NCI-H2029 treated with DMSO at 0.1 percent for 48 hours (cell line): ENCODE data around the gene RMRP.
"Not testable (repeated sequence)": the region's sequence is repeated elsewhere in the genome, so short reads cannot be mapped to it uniquely, and the experiment has no call there.

Experiments
- DNase-seq: peaks from one replicate; lab custom pipeline; 2025; lab: John Stamatoyannopoulos, UW

Gene RMRP

DNA sequence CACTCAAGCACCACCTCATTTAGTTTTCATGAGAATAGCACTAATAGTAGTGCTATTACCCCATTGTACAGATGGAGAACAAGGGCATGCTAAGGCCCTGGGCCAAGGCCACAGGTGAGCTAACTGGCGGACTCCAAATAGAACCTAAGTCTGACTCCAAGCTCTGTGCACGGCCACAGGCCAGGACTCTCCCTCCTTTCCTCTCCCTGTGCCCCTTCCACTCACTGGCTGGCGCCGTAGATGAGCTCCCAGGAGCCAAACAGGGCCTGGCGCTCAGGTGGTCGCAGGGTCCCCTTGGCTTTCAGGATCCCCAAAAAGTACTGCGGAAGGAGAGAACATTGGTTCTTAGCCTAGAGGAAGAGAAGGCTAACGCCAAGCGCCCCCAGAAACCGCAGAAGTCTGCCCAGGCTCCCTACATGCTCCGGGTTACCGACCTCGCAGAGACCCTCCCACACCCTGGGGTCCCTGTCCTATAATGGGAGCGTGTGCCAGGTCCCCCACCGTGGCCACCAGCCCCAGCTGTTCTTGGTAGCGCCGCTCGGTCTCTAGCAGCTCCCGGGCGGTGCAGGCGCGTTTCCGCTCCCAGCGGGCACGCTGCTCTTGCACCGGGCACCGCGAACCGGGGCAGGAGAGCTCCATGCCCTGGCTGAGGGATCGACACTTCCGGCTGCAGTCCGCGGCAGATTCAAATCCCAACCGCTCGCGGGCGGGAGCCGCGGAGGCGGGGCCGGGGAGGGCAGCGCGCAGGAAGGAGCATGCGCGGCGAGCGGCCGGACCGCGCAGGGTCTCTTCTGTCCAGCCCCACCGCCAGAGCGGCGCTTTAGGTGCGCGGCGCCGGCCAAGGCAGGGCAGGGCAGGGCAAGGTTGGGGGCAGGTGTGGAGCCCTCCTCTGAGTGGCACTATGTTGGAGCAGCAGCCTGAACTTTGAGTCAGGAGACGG lies 7.0 kb upstream of the RMRP start, which contains the start of gene ARHGEF39:
Gene ARHGEF39, minus strand, starts transcription at position 665 of the 940 bp plus-strand sequence. Its CDS starts 26 bp downstream, at position 639.
- DNase-seq, result peak; percentile 68

DNA sequence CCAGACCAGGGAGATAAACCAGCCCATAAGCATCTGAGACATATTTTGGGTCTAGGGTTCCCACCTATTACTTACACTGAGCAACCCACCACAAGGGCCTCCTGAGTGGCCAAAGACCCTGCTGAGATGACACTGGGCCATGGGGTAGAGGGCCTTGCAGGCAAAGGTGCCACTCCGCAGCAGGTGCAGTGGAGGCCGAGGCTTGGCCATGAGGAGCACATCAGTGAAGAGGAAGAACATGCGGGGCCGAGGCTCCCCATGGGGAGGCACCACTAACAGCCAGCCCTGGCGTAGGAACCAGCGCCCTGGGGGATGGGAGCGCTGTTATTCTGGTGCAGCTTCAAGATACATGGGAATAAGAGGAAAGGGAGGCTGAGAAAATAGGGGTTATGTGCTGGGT lies 4.6 kb upstream of the RMRP start:
- DNase-seq, result no peak

DNA sequence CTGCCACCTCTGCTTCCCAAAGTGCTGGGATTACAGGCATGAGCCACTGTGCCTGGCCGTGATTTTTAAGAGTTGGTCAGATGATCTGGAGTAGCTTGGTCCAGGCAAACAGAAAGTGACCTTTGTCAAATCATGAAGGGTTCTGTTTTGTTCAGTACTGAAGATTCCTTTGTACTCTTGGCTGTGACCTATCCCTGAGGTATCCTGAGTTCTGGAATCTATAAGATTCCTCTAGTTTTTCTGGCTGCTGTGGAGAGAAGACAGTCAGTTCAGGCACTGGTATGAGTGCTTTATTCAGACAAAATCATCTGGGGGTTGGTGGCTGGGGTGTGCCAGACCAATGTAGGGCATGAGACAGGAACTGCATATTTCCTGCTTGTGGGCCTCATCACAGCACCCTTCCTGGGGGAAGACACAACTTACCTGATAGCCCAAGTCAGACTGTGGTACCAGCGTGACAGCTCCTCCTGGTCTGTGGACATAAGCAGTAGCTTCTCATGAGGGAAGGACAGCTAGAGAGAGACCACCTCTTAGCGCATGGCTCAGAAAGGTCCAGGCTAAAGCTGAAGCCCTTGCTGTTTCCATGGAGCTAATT lies 4.0 kb upstream of the RMRP start:
- no peak for DNase-seq

DNA sequence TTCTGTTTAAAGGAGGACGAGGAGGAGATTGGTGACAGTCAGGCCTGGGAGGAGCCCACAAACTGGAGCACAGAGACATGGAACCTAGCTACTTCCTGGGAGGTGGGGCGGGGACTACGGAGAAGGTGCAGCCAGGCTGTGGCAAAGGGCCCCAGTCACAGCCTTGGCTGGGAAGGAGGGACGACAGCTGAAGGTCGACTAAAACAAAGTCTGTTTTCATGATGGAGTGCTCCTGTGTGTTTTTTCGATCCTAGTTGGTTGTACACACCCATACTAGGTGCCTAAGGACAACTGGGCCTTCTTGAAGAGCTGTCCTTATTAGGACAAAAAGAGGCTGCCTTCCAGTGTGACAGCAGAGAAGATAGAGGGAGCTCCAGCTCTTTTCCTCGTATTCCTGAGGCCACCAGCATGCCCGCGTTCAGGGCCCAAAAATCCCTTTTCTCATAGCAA lies 3.2 kb upstream of the RMRP start:
- DNase-seq, result no peak

DNA sequence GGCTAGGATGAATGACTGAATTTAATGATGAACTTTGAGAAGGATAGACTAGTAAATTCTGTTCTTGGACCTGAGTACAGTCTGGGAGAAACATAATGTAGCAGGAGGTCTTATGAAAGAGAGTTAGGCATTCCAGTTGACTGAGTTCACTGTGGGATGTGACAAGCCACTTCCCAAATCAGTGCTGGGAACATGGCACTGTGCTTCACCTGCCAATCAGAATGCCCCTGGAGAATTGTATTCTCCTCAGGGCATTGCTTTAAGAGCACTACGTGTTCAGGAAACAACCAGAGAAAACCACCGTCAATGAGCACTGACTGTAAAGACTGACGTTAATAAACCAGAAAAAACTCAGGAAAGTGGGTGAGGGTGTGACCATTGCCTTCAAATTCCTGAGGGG lies 1.5 kb upstream of the RMRP start:
- no peak for DNase-seq

DNA sequence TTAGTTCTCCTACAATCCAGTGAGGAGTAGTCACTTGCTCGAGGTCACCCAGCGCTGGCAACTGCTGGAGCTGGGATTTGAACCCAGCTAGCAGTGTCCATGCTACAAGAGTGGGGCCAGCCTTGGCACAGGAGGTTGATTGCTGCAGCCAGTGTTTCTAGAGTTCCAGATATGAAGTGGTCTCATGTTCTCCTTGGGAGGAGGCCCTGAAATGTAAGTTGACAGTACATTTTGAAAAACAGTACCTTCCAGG lies 1.1 kb upstream of the RMRP start:
- peak; percentile 28 for DNase-seq

DNA sequence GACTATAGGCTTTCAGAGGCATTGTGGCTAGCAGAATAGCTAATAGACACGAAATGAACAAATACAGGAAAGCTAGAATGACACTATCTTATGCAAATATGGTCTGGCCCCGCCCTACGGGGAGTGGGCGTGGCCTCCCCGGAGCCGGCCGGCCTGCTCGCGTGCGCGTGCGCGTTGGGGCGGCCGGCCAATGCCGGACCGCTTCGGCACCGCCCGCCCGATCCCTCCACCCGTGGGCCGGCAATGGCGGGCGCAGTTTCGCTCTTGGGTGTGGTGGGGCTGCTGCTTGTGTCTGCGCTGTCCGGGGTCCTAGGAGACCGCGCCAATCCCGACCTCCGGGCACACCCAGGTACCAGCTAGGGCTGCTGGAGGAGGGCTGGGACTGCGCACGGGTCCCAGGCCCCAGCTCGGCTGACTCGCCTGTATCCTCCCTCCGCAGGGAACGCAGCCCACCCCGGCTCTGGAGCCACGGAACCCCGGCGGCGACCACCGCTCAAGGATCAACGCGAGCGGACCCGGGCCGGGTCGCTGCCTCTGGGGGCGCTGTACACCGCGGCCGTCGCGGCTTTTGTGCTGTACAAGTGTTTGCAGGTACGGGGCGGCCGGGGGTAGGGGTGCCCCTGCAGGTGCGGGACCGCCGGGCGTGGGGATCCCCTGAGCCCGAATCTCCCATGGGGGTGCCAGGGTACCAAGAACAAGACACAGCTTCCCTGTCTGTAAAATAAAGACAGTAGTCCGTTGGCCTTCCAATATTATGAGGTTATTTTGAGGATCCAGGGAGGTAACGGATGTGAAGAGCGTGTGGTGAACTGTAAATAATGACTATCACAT lies 533 bp upstream of the RMRP start, which contains the start of gene CCDC107:
Gene CCDC107, plus strand, starts transcription at position 156 of the 831 bp plus-strand sequence. Its CDS starts 88 bp downstream, at position 244.
- DNase-seq, result peak; percentile 92

DNA sequence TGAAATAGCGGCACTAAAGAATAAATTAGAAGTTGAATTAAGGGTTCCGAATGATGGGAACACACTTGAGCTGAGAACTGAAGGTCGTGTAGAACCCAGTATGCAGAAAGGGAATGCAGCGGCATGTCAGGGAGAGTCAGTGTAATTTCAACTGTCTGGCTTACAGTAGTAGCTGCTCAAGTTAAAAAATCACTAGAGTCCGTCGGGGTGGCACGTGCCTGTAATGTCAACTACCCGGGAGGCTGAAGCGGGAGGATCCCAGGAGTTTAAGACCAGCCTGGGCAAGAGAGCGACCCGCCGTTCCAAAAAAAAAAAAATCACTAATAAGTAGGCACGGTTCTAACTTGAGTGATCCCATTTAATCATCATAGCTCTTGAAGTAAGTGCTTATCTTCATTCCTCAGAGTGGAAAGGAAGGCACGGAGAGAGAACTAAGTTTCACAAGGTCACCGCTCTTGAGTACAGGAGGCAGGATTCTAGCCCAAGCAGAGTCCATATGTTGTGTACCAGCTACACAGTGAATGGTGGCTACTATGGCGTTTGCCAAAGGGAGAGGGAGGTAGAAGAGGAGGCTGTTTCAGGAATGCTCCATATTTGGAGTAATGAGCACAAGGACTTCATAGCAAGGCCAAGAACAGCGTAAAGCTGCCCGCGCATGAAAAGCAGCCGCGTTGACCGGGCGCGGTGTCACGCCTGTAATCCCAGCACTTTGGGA lies 831 bp downstream of the RMRP start:
- DNase-seq, result no peak

DNA sequence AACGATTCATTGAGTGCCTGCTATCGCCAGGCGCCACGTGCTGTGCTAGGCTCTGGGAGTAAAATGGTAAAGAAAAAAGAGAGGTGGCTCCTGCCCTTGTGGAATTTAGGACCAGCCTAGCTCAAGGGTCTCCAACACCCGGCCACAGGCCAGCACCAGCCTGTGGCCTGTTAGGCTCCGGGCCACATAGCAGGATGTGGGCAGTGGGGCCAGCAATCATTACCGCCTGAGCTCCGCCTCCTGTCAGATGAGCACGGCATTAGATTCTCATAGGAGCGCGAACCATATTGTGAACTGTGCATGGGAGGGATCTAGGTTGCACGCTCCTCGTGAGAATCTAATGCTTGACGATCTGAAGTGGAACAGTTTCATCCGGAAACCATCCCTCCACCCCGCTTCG lies 1.5 kb downstream of the RMRP start:
- DNase-seq, result no peak

DNA sequence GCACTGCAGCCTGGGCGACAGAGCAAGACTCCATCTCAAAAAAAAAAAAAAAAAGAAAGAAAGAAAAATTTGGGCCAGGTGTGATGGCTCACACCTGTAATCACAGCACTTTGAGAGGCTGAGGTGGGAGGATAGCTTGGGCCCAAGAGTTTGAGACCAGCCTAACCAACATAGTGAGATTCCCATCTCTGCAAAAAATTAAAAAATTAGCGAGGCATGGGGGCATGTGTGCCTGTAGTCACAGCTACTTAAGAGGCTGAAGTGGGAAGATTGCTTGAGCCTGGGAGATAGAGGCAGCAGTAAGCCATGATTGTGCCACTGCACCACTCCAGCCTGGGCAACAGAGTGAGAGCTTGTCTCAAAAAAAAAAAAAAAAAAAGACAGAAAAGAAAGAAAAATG lies 4.2 kb downstream of the RMRP start:
- no peak for DNase-seq

DNA sequence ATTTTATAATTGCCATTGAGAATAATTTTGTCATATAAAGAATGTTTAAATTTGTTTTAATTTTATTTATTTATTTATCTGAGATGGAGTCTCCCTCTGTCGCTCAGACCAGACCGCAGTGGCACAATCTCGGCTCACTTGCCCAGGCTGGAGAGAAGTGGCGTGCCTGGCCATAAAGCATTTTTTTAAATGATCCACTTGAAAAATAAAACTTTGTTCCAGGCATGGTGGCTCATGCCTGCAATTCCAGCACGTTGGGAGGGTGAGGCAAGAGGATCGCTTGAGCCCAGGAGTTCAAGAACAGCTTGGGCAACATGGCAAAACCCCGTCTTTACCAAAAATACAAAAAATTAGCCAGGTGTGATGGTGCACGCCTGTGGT lies 5.0 kb downstream of the RMRP start:
- no peak for DNase-seq

DNA sequence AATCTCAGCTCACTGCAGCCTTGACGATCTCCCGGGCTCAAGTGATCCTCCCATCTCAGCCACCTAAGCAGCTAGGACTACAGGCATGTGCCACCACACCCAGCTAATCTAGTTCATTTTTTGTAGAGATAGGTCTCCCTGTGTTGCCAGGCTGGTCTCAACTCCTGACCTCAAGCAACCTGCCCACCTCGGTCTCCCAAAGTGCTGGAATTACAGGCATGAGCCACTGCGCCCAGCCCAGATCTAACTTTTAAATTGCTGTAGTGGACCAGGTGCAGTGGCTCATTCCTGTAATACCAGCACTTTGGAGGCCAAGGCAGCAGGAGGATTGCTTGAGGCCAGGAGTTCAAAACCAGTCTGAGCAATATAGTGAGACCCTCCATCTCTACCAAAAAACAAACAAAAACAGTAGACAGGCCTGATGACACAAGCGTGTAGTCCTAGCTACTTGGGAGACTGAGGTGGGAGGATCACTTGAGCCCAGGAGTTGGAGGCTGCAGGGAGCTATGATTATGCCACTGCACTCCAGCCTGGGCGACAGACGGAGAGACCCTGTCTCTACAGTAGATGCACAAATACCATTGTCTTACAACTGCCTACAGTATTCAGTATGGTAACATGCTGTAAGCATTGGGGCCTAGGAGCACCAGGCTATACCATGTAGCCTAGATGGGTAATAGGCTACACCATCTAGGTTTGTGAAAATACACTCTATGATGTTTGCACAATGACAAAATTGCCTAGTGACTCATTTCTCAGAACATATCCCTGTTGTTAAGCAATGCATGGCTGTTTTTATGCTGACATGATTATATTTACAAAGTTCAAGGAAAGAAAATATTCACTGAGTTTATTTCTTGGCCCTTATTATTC lies 5.6 kb downstream of the RMRP start:
- DNase-seq, result no peak

DNA sequence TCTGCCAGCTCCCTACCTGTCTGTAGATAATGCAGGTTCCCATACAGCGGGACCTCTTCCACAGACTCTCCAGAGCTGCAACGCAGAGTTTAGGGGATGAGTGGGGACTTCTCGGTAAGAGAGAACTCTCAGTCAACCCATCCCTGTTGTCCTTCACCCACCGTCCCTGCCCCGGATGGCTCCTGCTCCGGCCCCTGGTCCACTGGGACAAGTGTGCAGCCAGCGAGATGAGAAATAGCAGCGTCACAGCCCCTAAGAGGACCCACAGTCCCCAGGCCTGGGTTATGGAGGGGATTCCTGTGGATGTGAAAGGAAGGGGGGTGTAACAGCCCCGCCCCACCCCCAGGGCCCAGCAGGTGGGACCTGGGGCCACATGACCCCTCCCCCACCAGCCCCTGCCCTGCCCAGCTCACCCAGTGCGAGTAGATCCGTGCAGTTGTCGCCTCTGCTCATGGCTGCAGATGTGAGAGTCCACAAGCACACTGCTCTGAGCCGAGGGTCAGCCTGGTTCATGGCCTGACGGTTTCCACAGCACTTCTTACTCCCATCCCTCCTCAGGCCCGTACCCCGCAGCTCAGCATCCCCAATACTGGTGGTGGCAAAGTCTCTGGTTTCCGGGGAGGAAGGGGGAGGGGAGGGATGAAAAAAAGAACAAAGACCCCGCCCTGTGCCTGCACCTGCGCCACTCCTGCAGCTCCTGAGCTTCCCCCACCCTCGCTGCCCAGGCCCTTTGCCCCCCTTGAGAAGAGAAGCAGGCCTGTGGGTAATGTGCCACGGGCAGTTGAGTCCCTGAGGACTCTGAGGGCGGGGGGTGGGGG lies 7.3 kb downstream of the RMRP start, which contains the start of gene SIT1:
Gene SIT1, minus strand, starts transcription at position 591 of the 818 bp plus-strand sequence. Its CDS starts 78 bp downstream, at position 513.
- DNase-seq, result no peak

DNA sequence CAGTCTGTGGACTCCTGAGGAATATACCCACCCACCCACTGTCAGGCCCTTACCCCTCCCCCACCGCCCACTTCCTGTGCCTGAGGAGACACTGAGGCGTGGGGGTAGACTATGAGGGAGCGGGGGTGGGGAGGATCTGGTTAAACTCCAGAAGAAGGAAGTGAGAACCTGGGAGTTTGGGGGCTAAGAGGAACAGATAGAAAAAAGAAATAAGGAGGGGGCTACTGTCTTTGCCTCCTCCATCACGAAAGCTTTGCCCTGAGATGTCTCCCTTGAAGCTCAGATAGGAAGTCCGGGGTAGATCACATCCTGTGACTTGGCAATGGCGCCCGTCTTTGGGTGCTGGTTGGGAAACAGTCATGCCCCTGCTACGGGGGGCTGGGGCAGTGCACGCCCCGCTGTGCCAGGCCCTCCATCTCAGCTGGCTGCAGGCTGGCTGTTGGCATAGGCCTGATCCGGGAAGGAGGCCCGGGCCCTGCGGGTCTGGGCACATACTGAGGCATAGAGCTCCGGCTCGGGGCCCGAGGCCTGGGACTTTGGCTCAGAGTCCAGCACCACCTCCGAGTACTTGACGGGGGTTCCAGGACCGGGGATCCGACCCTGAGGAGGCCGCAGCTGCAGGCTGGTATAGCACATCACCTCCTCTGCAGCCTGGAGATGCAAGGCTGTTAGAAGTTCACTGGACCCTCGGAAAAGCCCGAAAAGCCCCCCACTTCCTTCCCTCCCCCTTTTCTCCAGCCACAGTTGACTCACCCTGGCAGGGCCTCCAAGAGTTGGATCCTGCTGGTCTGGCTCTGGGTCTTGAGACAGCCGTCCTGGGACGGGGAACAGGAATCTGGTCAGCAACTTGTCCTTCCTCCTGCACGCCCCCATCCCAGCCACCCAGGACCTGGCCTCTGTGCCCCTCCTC lies 8.1 kb downstream of the RMRP start:
- no peak for DNase-seq

DNA sequence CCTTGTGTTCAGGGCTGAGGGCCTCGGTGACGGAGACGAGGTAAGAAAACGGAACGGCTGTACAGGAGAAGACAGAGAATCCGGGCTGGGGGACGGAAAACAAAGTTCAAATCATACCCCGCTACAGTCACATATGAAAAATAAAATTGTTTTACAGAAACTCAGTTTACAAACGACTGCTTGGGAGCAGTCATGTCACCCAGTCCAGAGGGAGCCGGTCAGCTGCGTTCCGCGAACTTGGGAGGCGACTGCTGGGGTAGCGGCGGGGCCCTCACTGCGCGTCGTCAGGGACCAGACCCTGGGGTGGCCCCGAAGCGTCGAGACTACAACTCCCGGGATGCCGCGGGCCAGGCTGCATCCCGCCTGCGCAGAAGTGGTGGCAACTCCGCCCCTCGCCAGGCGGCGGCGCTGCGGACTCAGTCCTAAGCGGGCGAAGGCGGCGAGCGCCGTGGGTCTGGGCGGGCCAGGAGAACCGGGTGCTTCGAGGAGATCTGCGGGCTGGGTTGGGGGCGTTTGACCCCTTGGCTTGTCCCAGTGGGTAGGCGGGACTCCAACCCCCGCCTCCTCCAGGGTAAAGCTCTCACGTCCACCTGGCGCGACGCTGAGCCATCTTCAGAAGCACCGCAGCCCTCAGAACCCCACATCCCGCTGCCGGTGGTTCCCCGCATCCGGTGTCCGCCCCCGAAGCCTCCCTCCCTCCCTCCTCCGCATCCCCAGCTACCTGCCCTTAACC lies 11.1 kb downstream of the RMRP start:
- DNase-seq, result peak; percentile 70

DNA sequence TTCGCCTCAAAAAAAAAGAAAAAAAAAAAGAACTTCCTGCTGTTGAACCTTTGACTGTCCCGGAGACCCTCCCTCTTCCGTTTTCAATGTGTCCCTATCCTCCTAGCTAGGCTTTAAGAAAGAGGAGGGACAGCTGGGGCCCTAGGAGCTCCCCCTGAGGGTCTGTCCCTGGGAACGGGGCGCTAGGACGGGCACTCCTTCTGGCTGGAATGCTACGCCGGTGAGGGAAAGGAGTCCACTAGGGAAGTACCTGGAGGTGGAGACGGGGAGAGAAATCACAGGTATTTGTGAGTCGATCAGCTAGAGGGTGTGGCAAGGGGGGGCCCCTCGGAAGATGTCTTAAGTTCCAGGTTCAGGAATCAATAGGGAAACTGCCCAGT lies 11.7 kb downstream of the RMRP start:
- DNase-seq, result no peak

DNA sequence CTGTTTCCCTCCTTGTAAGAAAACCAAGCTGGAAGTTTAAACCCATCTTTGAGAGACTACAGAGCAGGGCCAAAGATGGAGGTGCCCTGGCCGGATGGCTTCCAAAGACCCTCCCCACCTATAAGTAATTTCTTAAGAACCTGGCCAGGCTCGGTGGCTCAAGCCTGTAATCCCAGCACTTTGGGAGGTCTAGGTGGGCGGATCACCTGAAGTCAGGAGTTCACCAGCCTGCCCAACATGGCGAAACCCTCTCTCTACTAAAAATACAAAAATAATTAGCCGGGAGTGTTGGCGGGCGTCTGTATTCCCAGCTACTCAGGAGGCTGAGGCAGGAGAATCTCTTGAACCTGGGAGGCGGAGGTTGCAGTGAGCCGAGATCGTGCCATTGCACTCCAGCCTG lies 12.1 kb downstream of the RMRP start:
- DNase-seq, result not testable (repeated sequence)

DNA sequence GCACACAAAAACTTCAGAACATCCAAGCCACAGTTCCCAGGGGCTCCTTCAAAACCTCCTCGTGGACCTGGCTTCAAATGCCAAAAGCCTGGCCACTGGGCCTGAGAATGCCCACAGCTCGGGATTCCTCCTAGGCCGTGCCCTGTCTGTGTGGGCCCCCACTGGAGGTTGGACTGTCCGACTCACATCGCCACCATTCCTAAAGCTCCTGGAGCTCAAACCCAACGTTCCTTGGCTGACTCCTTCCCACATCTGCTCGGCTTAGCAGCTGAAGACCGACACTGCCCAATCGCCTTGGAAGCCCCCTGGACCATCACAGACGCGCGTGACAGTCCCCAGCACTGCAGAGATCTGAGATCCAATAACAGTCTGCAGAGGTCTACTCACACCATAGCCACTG lies 14.8 kb downstream of the RMRP start:
- no peak for DNase-seq
